ENCODE measurements around the gene PAQR6. TPM values are rescaled to one million over a fixed set of nuclear protein-coding genes. Genes with fewer than 3 reads are reported as not detected.

The PAQR6 gene
- total and polyA plus RNA-seq, 8 donors, result 0.51 to 5.6 (median 0.88) TPM

GRCh38 chr1:156241311-156241811, 6.5 kb downstream of the PAQR6 start:
- Histone ChIP-seq H3K4me3 (no peak overlapping the region), H3K27me3 (no peaks in the 10 kb centered on the region), H3K36me3 (peaks cover 0 to 24% (median 16%) of the 10 kb centered on the region in 3 donors), H3K9me3 (no peaks in the 10 kb centered on the region), H3K27ac (no peak overlapping the region), H3K4me1 (peaks cover 3 to 6% (median 6%) of the 10 kb centered on the region in 3 donors)
- FAIRE-seq, result no peak
- 77 to 79% methylated on average over 15 of the region's 15 CpGs for WGBS, 2 donors
- DNase-seq, result no peak
- intact Hi-C loops (cut with DNase I), result no loop called here
- TF ChIP-seq CTCF (IDR thresholded peaks at IDR 0.05), result no peak
- ATAC-seq, result no peak

GRCh38 chr1:156238248-156238647, 9.6 kb downstream of the PAQR6 start:
- H3K4me3 ChIP-seq, result no peak overlapping the region
- WGBS, 2 donors, result 89 to 93% methylated on average over 5 of the region's 5 CpGs
- no peak overlapping the region for H3K27ac ChIP-seq
- no peak for ATAC-seq
- no peak for FAIRE-seq
- DNase-seq, result no peak
- H3K9me3 ChIP-seq, result no peaks in the 10 kb centered on the region
- intact Hi-C loops (cut with DNase I), result loop anchor here in 1 of 3 donors (10.0 kb wide), 1 partner anchor 93 kb away; no protein-coding TSS in a partner anchor
- peaks cover 2 to 32% (median 16%) of the 10 kb centered on the region in 3 donors for H3K36me3 ChIP-seq
- no peaks in the 10 kb centered on the region for H3K4me1 ChIP-seq
- no peak for TF ChIP-seq CTCF (IDR thresholded peaks at IDR 0.05)
- H3K27me3 ChIP-seq, result no peaks in the 10 kb centered on the region

GRCh38 chr1:156236164-156236563, 11.7 kb downstream of the PAQR6 start:
- intact Hi-C loops (cut with DNase I), result loop anchor here in 1 of 3 donors (10.0 kb wide), 1 partner anchor 91 kb away; no protein-coding TSS in a partner anchor
- FAIRE-seq, result no peak
- peaks cover 2 to 32% (median 16%) of the 10 kb centered on the region in 3 donors for H3K36me3 ChIP-seq
- no peak for ATAC-seq
- no peak overlapping the region for H3K4me3 ChIP-seq
- H3K4me1 ChIP-seq, result no peaks in the 10 kb centered on the region
- H3K9me3 ChIP-seq, result no peaks in the 10 kb centered on the region
- no peak overlapping the region for H3K27ac ChIP-seq
- no peak for DNase-seq
- 91 to 96% methylated on average over 12 of the region's 12 CpGs for WGBS, 2 donors
- TF ChIP-seq CTCF (IDR thresholded peaks at IDR 0.05), result no peak
- H3K27me3 ChIP-seq, result no peaks in the 10 kb centered on the region

- intact Hi-C loops (cut with DNase I), result loop anchor here in 1 of 3 donors (10.0 kb wide), 1 partner anchor 89 kb away; no protein-coding TSS in a partner anchor
- ATAC-seq (no peak), DNase-seq (no peak), FAIRE-seq (no peak)
- Histone ChIP-seq H3K4me3 (no peak overlapping the region), H3K4me1 (no peaks in the 10 kb centered on the region), H3K36me3 (peaks cover 2 to 19% (median 16%) of the 10 kb centered on the region in 3 donors), H3K27ac (no peak overlapping the region), H3K9me3 (no peaks in the 10 kb centered on the region), H3K27me3 (no peaks in the 10 kb centered on the region)
- WGBS, 2 donors, result 90 to 92% methylated on average over 5 of the region's 5 CpGs
- no peak for TF ChIP-seq CTCF (IDR thresholded peaks at IDR 0.05)
Measured at GRCh38 chr1:156233426-156234127, 14.3 kb downstream of the PAQR6 start.

All from pancreas (tissue), 10 donors.